Liver (tissue), 9 donors: Measurements from ENCODE around the gene NMNAT2. TPM values are rescaled to one million over a fixed set of nuclear protein-coding genes. Genes with fewer than 3 reads are reported as not detected.

ENCODE experiments used
- DNase-seq: peaks from one replicate; pipeline ENCODE4 v3.0.0-alpha.2; 2017; ENCODE audit warnings: low spot score
- H3K27ac ChIP-seq, 2 donors: one replicate each; pipeline ENCODE4 v1.7.0; 2013; ENCODE audit warnings: inconsistent platforms in 2 of 2, low read length in 2 of 2, control low read depth in 1 of 2, low read depth in 1 of 2, mild to moderate bottlenecking in 1 of 2
- H3K27me3 ChIP-seq, 4 donors: one replicate each; pipeline versions ENCODE4 v1.6.1 to v1.7.0; 2013; ENCODE audit warnings: low read length in 3 of 4, inconsistent platforms in 1 of 4, mild to moderate bottlenecking in 1 of 4, moderate library complexity in 1 of 4; ENCODE audit not compliant: control insufficient read depth in 4 of 4, insufficient read depth in 4 of 4
- H3K36me3 ChIP-seq, 4 donors: one replicate each; pipeline versions ENCODE4 v1.6.1 to v1.7.0; 2013; ENCODE audit warnings: low read length in 3 of 4, mild to moderate bottlenecking in 3 of 4, low read depth in 1 of 4, moderate library complexity in 1 of 4; ENCODE audit not compliant: control insufficient read depth in 4 of 4, insufficient read depth in 3 of 4
- H3K4me1 ChIP-seq, 4 donors: one replicate each; pipeline versions ENCODE4 v1.6.1 to v1.7.0; 2013; ENCODE audit warnings: low read length in 3 of 4, mild to moderate bottlenecking in 3 of 4, moderate library complexity in 1 of 4; ENCODE audit not compliant: control insufficient read depth in 4 of 4, insufficient read depth in 4 of 4
- H3K4me3 ChIP-seq, 3 donors: one replicate each; pipeline versions ENCODE4 v1.6.1 to v1.7.0; 2013; ENCODE audit warnings: low read length in 3 of 3, control low read depth in 1 of 3, low read depth in 1 of 3, mild to moderate bottlenecking in 1 of 3
- H3K9ac ChIP-seq, 2 donors: one replicate each; pipeline ENCODE4 v1.7.0; 2013; ENCODE audit warnings: low read length in 2 of 2, mild to moderate bottlenecking in 2 of 2, moderate library complexity in 2 of 2, control low read depth in 1 of 2, low read depth in 1 of 2
- H3K9me3 ChIP-seq, 4 donors: one replicate each; pipeline versions ENCODE4 v1.6.1 to v1.7.0; 2013; ENCODE audit warnings: low read length in 3 of 4; ENCODE audit not compliant: control insufficient read depth in 4 of 4
- EGR1 ChIP-seq, 2 donors: IDR thresholded peaks; 2 replicates each; pipeline ENCODE4 v1.6.1; 2016 to 2018; ENCODE audit warnings: antibody characterized with exemption in 2 of 2, low read depth in 2 of 2
- FOXA1 ChIP-seq: IDR thresholded peaks from 2 replicates; pipeline ENCODE4 v1.6.1; 2016; ENCODE audit warnings: antibody characterized with exemption
- FOXA2 ChIP-seq: IDR thresholded peaks from 2 replicates; pipeline ENCODE4 v1.6.1; 2016; ENCODE audit warnings: antibody characterized with exemption
- GABPA ChIP-seq, 2 donors: IDR thresholded peaks in 1 of 2; conservative IDR thresholded peaks in 1 of 2; 2 replicates each; pipeline ENCODE4 v1.6.1; 2016; ENCODE audit warnings: antibody characterized with exemption in 2 of 2, mild to moderate bottlenecking in 1 of 2, moderate library complexity in 1 of 2
- HNF4A ChIP-seq, 2 donors: conservative IDR thresholded peaks; 2 replicates each; pipeline ENCODE4 v1.6.1; 2016; ENCODE audit warnings: antibody characterized with exemption in 2 of 2, mild to moderate bottlenecking in 2 of 2
- HNF4G ChIP-seq: IDR thresholded peaks from 2 replicates; pipeline ENCODE4 v1.6.1; 2016; ENCODE audit warnings: antibody characterized with exemption
- JUND ChIP-seq, 2 donors: IDR thresholded peaks; 2 replicates each; pipeline ENCODE4 v1.6.1; 2016; ENCODE audit warnings: antibody characterized with exemption in 2 of 2
- NR2F2 ChIP-seq: IDR thresholded peaks from 2 replicates; pipeline ENCODE4 v1.6.1; 2016; ENCODE audit warnings: antibody characterized with exemption
- RXRA ChIP-seq, 2 donors: IDR thresholded peaks; 2 replicates each; pipeline ENCODE4 v1.6.1; 2017 to 2018; ENCODE audit warnings: antibody characterized with exemption in 2 of 2, mild to moderate bottlenecking in 1 of 2
- TAF1 ChIP-seq: conservative IDR thresholded peaks from 2 replicates; pipeline ENCODE4 v1.6.1; 2016; ENCODE audit warnings: antibody characterized with exemption, mild to moderate bottlenecking
- YY1 ChIP-seq: IDR thresholded peaks from 2 replicates; pipeline ENCODE4 v1.6.1; 2016; ENCODE audit warnings: antibody characterized with exemption, mild to moderate bottlenecking
- WGBS: extraction: QIAGEN DNeasy Blood & Tissue Kit; methylation state at CpG from one replicate; pipeline ENCODE4 v1.1.7; 2013; 5-methylcytosine and 5-hydroxymethylcytosine counted together
- polyA plus RNA-seq, 2 donors: library from polyadenylated mRNA; stranded (reverse) in 1 of 2; unstranded in 1 of 2; fragments of 200-250 nt in 1 of 2; fragments of >200 nt in 1 of 2; fragmentation: Nextera tagmentation in 1 of 2; extraction: Ambion mirVana in 1 of 2; gene quantifications; one replicate each; pipeline versions ENCODE4 v1.2.1 to v1.2.3, GENCODE V29; 2013 to 2015
- total RNA-seq, 2 donors: library from RNA; depleted of rRNA; stranded (reverse); fragments of >200 nt; gene quantifications; one replicate each; pipeline ENCODE4 v1.2.3, GENCODE V29; 2014
- TF ChIP-seq, protein P1 (sequence below): IDR thresholded peaks from 2 replicates; pipeline ENCODE4 v1.6.1; 2016; ENCODE audit warnings: antibody characterized with exemption
- TF ChIP-seq, protein P2 (sequence below): fragments of 150-350 bp; IDR thresholded peaks from 2 replicates; pipeline ENCODE4 v1.5.1; 2017; ENCODE audit warnings: improper control_type of control experiment, low read depth, low read length; ENCODE audit not compliant: missing input control
- TF ChIP-seq, protein P3 (sequence below): IDR thresholded peaks from 2 replicates; pipeline ENCODE4 v1.6.1; 2016; ENCODE audit warnings: antibody characterized with exemption, mild to moderate bottlenecking
- TF ChIP-seq, protein P4 (sequence below): IDR thresholded peaks from 2 replicates; pipeline ENCODE4 v1.6.1; 2016; ENCODE audit warnings: antibody characterized with exemption
- TF ChIP-seq, protein P5 (sequence below): IDR thresholded peaks from 2 replicates; pipeline ENCODE4 v1.6.1; 2016; ENCODE audit warnings: antibody characterized with exemption
- donor health status: healthy.
- donor health status: healthy.
- donor health status: healthy.
- donor health status: healthy.
- donor health status: healthy.

NMNAT2 gene
- total and polyA plus RNA-seq, 4 donors = under 0.01 to 0.07 (median 0.05) TPM; not detected in 1

DNA sequence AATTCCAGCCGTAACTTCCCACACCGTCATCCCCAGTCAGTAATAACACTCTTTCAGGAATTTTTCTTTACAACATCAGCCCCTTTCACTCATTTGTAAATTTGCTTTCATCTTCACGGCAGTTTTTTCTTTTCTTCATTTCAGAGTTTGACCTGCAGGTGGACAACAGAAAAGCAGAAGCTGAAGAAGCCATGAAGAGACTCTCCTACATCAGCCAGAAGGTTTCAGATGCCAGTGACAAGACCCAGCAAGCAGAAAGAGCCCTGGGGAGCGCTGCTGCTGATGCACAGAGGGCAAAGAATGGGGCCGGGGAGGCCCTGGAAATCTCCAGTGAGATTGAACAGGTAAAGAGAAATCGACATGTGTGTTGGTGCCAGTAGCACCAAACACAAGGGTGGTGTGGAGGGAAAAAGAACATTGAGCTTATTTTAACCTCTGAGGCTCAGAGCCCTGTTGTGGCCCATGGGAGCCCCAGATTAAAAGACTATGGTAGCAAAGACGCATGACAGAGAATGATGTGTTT lies 178.9 kb downstream of the NMNAT2 start:
- Histone ChIP-seq H3K27ac (no peak overlapping the region), H3K9me3 (no peaks in the 10 kb centered on the region), H3K4me3 (no peak overlapping the region), H3K27me3 (no peaks in the 10 kb centered on the region), H3K36me3 (no peaks in the 10 kb centered on the region), H3K4me1 (no peaks in the 10 kb centered on the region), H3K9ac (no peak overlapping the region)
- DNase-seq = no peak
- 86% methylated on average over 7 of the region's 7 CpGs for WGBS
- no peak for TF ChIP-seq HNF4G
- TF ChIP-seq RXRA (IDR thresholded peaks at IDR 0.05) = no peak
- TF ChIP-seq EGR1 (IDR thresholded peaks at IDR 0.05; ENCODE audit: low read depth in 2 of 2) = no peak
- TF ChIP-seq GABPA (IDR thresholded peaks at IDR 0.05 in 1 of 2, conservative IDR thresholded peaks at IDR 0.05 in 1 of 2) = no peak

DNA sequence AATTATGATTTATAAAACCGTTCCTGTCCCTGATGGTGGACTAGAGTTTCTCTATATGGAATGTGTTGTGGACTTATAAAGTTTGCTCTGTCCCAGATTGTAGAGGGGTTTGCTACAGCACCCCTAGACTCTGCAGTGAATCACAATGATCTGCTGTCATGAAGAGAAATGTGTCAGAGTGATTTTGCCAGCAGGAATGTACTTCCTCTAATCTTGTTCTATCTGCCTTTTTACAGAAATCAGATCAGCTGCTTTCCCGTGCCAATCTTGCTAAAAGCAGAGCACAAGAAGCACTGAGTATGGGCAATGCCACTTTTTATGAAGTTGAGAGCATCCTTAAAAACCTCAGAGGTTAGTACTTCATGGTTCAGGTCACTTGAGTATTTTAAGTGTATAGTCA lies 180.1 kb downstream of the NMNAT2 start:
- H3K27me3 ChIP-seq = no peaks in the 10 kb centered on the region
- WGBS = 91% methylated on average over 2 of the region's 2 CpGs
- no peak overlapping the region for H3K9ac ChIP-seq
- no peaks in the 10 kb centered on the region for H3K4me1 ChIP-seq
- DNase-seq = no peak
- TF ChIP-seq, protein P1, sequence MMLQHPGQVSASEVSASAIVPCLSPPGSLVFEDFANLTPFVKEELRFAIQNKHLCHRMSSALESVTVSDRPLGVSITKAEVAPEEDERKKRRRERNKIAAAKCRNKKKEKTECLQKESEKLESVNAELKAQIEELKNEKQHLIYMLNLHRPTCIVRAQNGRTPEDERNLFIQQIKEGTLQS = no peak
- TF ChIP-seq, protein P2, sequence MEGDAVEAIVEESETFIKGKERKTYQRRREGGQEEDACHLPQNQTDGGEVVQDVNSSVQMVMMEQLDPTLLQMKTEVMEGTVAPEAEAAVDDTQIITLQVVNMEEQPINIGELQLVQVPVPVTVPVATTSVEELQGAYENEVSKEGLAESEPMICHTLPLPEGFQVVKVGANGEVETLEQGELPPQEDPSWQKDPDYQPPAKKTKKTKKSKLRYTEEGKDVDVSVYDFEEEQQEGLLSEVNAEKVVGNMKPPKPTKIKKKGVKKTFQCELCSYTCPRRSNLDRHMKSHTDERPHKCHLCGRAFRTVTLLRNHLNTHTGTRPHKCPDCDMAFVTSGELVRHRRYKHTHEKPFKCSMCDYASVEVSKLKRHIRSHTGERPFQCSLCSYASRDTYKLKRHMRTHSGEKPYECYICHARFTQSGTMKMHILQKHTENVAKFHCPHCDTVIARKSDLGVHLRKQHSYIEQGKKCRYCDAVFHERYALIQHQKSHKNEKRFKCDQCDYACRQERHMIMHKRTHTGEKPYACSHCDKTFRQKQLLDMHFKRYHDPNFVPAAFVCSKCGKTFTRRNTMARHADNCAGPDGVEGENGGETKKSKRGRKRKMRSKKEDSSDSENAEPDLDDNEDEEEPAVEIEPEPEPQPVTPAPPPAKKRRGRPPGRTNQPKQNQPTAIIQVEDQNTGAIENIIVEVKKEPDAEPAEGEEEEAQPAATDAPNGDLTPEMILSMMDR = no peak
- TF ChIP-seq FOXA2 (no peak), GABPA (IDR thresholded peaks at IDR 0.05 in 1 of 2, conservative IDR thresholded peaks at IDR 0.05 in 1 of 2) (no peak), HNF4G (no peak), TAF1 (no peak), NR2F2 (no peak), RXRA (IDR thresholded peaks at IDR 0.05) (no peak), FOXA1 (no peak), JUND (IDR thresholded peaks at IDR 0.05) (no peak), HNF4A (conservative IDR thresholded peaks at IDR 0.05) (no peak), YY1 (no peak)
- TF ChIP-seq, protein P3, sequence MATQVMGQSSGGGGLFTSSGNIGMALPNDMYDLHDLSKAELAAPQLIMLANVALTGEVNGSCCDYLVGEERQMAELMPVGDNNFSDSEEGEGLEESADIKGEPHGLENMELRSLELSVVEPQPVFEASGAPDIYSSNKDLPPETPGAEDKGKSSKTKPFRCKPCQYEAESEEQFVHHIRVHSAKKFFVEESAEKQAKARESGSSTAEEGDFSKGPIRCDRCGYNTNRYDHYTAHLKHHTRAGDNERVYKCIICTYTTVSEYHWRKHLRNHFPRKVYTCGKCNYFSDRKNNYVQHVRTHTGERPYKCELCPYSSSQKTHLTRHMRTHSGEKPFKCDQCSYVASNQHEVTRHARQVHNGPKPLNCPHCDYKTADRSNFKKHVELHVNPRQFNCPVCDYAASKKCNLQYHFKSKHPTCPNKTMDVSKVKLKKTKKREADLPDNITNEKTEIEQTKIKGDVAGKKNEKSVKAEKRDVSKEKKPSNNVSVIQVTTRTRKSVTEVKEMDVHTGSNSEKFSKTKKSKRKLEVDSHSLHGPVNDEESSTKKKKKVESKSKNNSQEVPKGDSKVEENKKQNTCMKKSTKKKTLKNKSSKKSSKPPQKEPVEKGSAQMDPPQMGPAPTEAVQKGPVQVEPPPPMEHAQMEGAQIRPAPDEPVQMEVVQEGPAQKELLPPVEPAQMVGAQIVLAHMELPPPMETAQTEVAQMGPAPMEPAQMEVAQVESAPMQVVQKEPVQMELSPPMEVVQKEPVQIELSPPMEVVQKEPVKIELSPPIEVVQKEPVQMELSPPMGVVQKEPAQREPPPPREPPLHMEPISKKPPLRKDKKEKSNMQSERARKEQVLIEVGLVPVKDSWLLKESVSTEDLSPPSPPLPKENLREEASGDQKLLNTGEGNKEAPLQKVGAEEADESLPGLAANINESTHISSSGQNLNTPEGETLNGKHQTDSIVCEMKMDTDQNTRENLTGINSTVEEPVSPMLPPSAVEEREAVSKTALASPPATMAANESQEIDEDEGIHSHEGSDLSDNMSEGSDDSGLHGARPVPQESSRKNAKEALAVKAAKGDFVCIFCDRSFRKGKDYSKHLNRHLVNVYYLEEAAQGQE = no peak
- TF ChIP-seq, protein P4, sequence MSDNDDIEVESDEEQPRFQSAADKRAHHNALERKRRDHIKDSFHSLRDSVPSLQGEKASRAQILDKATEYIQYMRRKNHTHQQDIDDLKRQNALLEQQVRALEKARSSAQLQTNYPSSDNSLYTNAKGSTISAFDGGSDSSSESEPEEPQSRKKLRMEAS = no peak
- TF ChIP-seq, protein P5, sequence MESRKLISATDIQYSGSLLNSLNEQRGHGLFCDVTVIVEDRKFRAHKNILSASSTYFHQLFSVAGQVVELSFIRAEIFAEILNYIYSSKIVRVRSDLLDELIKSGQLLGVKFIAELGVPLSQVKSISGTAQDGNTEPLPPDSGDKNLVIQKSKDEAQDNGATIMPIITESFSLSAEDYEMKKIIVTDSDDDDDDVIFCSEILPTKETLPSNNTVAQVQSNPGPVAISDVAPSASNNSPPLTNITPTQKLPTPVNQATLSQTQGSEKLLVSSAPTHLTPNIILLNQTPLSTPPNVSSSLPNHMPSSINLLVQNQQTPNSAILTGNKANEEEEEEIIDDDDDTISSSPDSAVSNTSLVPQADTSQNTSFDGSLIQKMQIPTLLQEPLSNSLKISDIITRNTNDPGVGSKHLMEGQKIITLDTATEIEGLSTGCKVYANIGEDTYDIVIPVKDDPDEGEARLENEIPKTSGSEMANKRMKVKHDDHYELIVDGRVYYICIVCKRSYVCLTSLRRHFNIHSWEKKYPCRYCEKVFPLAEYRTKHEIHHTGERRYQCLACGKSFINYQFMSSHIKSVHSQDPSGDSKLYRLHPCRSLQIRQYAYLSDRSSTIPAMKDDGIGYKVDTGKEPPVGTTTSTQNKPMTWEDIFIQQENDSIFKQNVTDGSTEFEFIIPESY = no peak
- no peaks in the 10 kb centered on the region for H3K36me3 ChIP-seq
- H3K4me3 ChIP-seq = no peak overlapping the region
- H3K27ac ChIP-seq = no peak overlapping the region
- H3K9me3 ChIP-seq = no peaks in the 10 kb centered on the region
